SK-N-SH (cell line): ENCODE data around the gene ARHGAP40. TPM values are rescaled to one million over a fixed set of nuclear protein-coding genes. Genes with fewer than 3 reads are reported as not detected.

Experiments
- CTCF ChIA-PET: fragments of 300-600, 350-600 bp; formaldehyde crosslinking; extraction: SDS; loops from one replicate; lab custom pipeline; 2021; lab: Yijun Ruan, JAX
- POLR2A ChIA-PET: fragments of 350-600 bp; sonication (Branson Sonifier 250); formaldehyde crosslinking; extraction: SDS; loops from one replicate; lab custom pipeline; 2020; ENCODE audit warnings: antibody characterized with exemption, inconsistent platforms; lab: Yijun Ruan, JAX
- DNase-seq: peaks from one replicate; pipeline ENCODE4 v3.0.0; 2012
- H2AFZ ChIP-seq: fragments of 200-600 bp; sonication (generic); 2 replicates; pipeline ENCODE4 v1.8.1; 2016; ENCODE audit warnings: antibody characterized with exemption, mild to moderate bottlenecking, low read depth
- H3F3A ChIP-seq: fragments of 200-600 bp; sonication (generic); replicated peaks from 2 replicates; pipeline ENCODE3; 2016; ENCODE audit warnings: antibody characterized with exemption, mild to moderate bottlenecking; ENCODE audit not compliant: insufficient read depth
- H3K27ac ChIP-seq, 2 experiments: fragments of 200-500 bp in 1 of 2; fragments of 200-600 bp in 1 of 2; sonication (Bioruptor generic) in 1 of 2; sonication (generic), shearing (Covaris generic) in 1 of 2; 2 replicates each; pipeline versions ENCODE4 v1.5.1 to v1.6.1; 2014 to 2016; ENCODE audit warnings: low read depth in 2 of 2, inconsistent platforms in 1 of 2, low read length in 1 of 2, mild to moderate bottlenecking in 1 of 2, mixed read lengths in 1 of 2
- H3K27me3 ChIP-seq: fragments of 200-600 bp; sonication (generic), shearing (Covaris generic); 2 replicates; pipeline ENCODE4 v1.6.1; 2016; ENCODE audit warnings: mixed run types; ENCODE audit not compliant: insufficient read depth
- H3K36me3 ChIP-seq, 2 experiments: fragments of 200-500 bp in 1 of 2; fragments of 200-600 bp in 1 of 2; sonication (Bioruptor generic) in 1 of 2; sonication (generic) in 1 of 2; replicated peaks in 1 of 2; 2 replicates each; pipeline versions ENCODE3 to v1.5.1; 2014 to 2016; ENCODE audit warnings: low read length in 1 of 2, mild to moderate bottlenecking in 1 of 2; ENCODE audit not compliant: insufficient read depth in 2 of 2, control insufficient read depth in 1 of 2
- H3K4me1 ChIP-seq, 2 experiments: fragments of 200-500 bp in 1 of 2; fragments of 200-600 bp in 1 of 2; sonication (Bioruptor generic) in 1 of 2; sonication (generic), shearing (Covaris generic) in 1 of 2; 2 replicates each; pipeline versions ENCODE4 v1.5.1 to v1.6.1; 2014 to 2016; ENCODE audit warnings: low read depth in 1 of 2, low read length in 1 of 2, mixed run types in 1 of 2; ENCODE audit not compliant: insufficient read depth in 2 of 2, control insufficient read depth in 1 of 2
- H3K4me2 ChIP-seq: fragments of 200-600 bp; sonication (generic), shearing (Covaris generic); 2 replicates; pipeline ENCODE4 v1.6.1; 2017; ENCODE audit warnings: mixed run types
- H3K4me3 ChIP-seq, 2 experiments: fragments of 200-500 bp in 1 of 2; fragments of 200-600 bp in 1 of 2; sonication (Bioruptor generic) in 1 of 2; sonication (generic), shearing (Covaris generic) in 1 of 2; 2 replicates each; pipeline versions ENCODE4 v1.5.1 to v1.8.1; 2014 to 2016; ENCODE audit warnings: low read depth in 2 of 2, inconsistent platforms in 1 of 2, low read length in 1 of 2, mild to moderate bottlenecking in 1 of 2, mixed read lengths in 1 of 2, moderate library complexity in 1 of 2
- H3K79me2 ChIP-seq: fragments of 200-600 bp; sonication (generic); 2 replicates; pipeline ENCODE4 v1.8.1; 2017; ENCODE audit warnings: mild to moderate bottlenecking; ENCODE audit not compliant: insufficient read depth
- H3K9ac ChIP-seq: fragments of 200-600 bp; sonication (generic); 2 replicates; pipeline ENCODE4 v1.6.1; 2017; ENCODE audit warnings: mixed run types
- H3K9me2 ChIP-seq: fragments of 200-600 bp; sonication (generic); 2 replicates; pipeline ENCODE4 v1.6.1; 2017; ENCODE audit warnings: mixed run types
- H3K9me3 ChIP-seq: fragments of 200-600 bp; sonication (generic); 2 replicates; pipeline ENCODE4 v1.6.1; 2017; ENCODE audit warnings: mixed run types, mild to moderate bottlenecking, moderate library complexity
- H4K20me1 ChIP-seq: fragments of 200-600 bp; sonication (generic); 2 replicates; pipeline ENCODE4 v1.6.1; 2017; ENCODE audit warnings: mild to moderate bottlenecking, mixed run types; ENCODE audit not compliant: insufficient read depth
- ELF1 ChIP-seq: IDR thresholded peaks from 2 replicates; pipeline ENCODE4 v1.4.0; 2012
- EP300 ChIP-seq, 2 experiments: IDR thresholded peaks; 2 replicates each; pipeline versions ENCODE4 v1.4.0 to v1.6.1; 2012; ENCODE audit warnings: borderline replicate concordance in 1 of 2, low read depth in 1 of 2, low read length in 1 of 2
- FOSL2 ChIP-seq: IDR thresholded peaks from 2 replicates; pipeline ENCODE4 v1.4.0; 2012; ENCODE audit warnings: low read depth, mild to moderate bottlenecking, moderate library complexity, borderline replicate concordance
- JUND ChIP-seq: IDR thresholded peaks from 2 replicates; pipeline ENCODE4 v1.4.0; 2012
- NRF1 ChIP-seq: IDR thresholded peaks from 2 replicates; pipeline ENCODE4 v1.6.1; 2012; ENCODE audit warnings: low read depth, mild to moderate bottlenecking, low read length
- POLR2AphosphoS5 ChIP-seq: IDR thresholded peaks from 2 replicates; pipeline ENCODE4 v1.6.1; 2012; ENCODE audit warnings: low read depth, low read length
- REST ChIP-seq: IDR thresholded peaks from 2 replicates; pipeline ENCODE4 v1.6.1; 2012; ENCODE audit warnings: mild to moderate bottlenecking, low read depth, low read length, moderate library complexity
- SIN3A ChIP-seq: IDR thresholded peaks from 2 replicates; pipeline ENCODE4 v1.6.1; 2012; ENCODE audit warnings: low read depth, mild to moderate bottlenecking, low read length, moderate library complexity, borderline replicate concordance
- TCF12 ChIP-seq: IDR thresholded peaks from 2 replicates; pipeline ENCODE4 v1.4.0; 2012
- YY1 ChIP-seq: IDR thresholded peaks from 2 replicates; pipeline ENCODE4 v1.4.0; 2012; ENCODE audit warnings: low read depth, mild to moderate bottlenecking
- ZBTB33 ChIP-seq: IDR thresholded peaks from 2 replicates; pipeline ENCODE4 v1.4.0; 2012; ENCODE audit warnings: low read depth, borderline replicate concordance
- WGBS: methylation state at CpG from one replicate; pipeline ENCODE4 v1.1.6; 2017; ENCODE audit warnings: low lambda C conversion rate; 5-methylcytosine and 5-hydroxymethylcytosine counted together
- polyA plus RNA-seq, 3 experiments: library from polyadenylated mRNA; depleted of rRNA; stranded (reverse); fragments of >200 nt; gene quantifications; 2 replicates each; pipeline ENCODE4 v1.2.3, GENCODE V29; 2012

The ARHGAP40 gene
- polyA plus RNA-seq, 1 of the 3 experiments (the other 2 are of a cell fraction), result 0.02 TPM

GRCh38 chr20:38676576-38676975 is 75.0 kb downstream of the ARHGAP40 start:
- H3K4me3 ChIP-seq, result no peak overlapping the region
- no peaks in the 10 kb centered on the region for H3K36me3 ChIP-seq
- no peak for DNase-seq
- no peaks in the 10 kb centered on the region for H3F3A ChIP-seq
- no peaks in the 10 kb centered on the region for H3K9me3 ChIP-seq
- H3K27me3 ChIP-seq, result no peaks in the 10 kb centered on the region
- ChIA-PET POLR2A (no interaction called here), CTCF (interaction anchor here (2.3 to 2.7 kb wide), 2 partner anchors 27 to 49 kb away, joined by 9 to 10 read pairs; no protein-coding TSS in a partner anchor)
- no peak overlapping the region for H3K9ac ChIP-seq
- H3K4me1 ChIP-seq, result peaks cover 0 to 15% of the 10 kb centered on the region in 2 experiments; a peak in 1 of 4 replicates
- H3K79me2 ChIP-seq, result no peaks in the 10 kb centered on the region
- H3K9me2 ChIP-seq, result no peaks in the 10 kb centered on the region
- H3K27ac ChIP-seq, result no peak overlapping the region
- H4K20me1 ChIP-seq, result 0 out of 2 replicates have a peak, but pooled peaks cover 2% of the 10 kb centered on the region
- no peak overlapping the region for H2AFZ ChIP-seq
- H3K4me2 ChIP-seq, result no peak overlapping the region
- 55% methylated on average over 5 of the region's 5 CpGs for WGBS
- TF ChIP-seq TCF12 (no peak), JUND (no peak), ZBTB33 (no peak), YY1 (no peak), EP300 (IDR thresholded peaks at IDR 0.05; ENCODE audit: borderline replicate concordance in 1 of 2, low read depth in 1 of 2, low read length in 1 of 2) (no peak), FOSL2 (no peak), NRF1 (no peak)

GRCh38 chr20:38680500-38681306 is 79.1 kb downstream of the ARHGAP40 start:
- ChIA-PET POLR2A (no interaction called here), CTCF (interaction anchor here (1.0 to 1.5 kb wide), 4 partner anchors 12 to 39 kb away, joined by 3 to 4 read pairs (median 3); no protein-coding TSS in a partner anchor)
- Histone ChIP-seq H3K4me2 (no peak overlapping the region), H3K79me2 (no peaks in the 10 kb centered on the region), H3K9me2 (no peaks in the 10 kb centered on the region), H3K9ac (no peak overlapping the region), H4K20me1 (0 out of 2 replicates have a peak, but pooled peaks cover 2% of the 10 kb centered on the region), H3K27me3 (no peaks in the 10 kb centered on the region), H3K4me3 (no peak overlapping the region), H3K9me3 (no peaks in the 10 kb centered on the region), H3F3A (no peaks in the 10 kb centered on the region), H3K27ac (no peak overlapping the region), H3K4me1 (no peaks in the 10 kb centered on the region; a peak in 1 of 4 replicates), H2AFZ (no peak overlapping the region), H3K36me3 (no peaks in the 10 kb centered on the region)
- TF ChIP-seq SIN3A, result no peak
- no peak for TF ChIP-seq ELF1
- TF ChIP-seq REST, result peak; percentile 98
- no peak for TF ChIP-seq POLR2AphosphoS5
- 23% methylated on average over 9 of the region's 9 CpGs for WGBS
- DNase-seq, result no peak
